Fibroblast of villous mesenchyme (primary cell): Measurements from ENCODE around the gene SLC6A4. TPM values are rescaled to one million over a fixed set of nuclear protein-coding genes. Genes with fewer than 3 reads are reported as not detected.

ENCODE experiments used
- DNase-seq: peaks from one replicate; pipeline ENCODE4 v3.0.0-alpha.2; 2010; ENCODE audit warnings: low read depth
- H3K4me3 ChIP-seq: 2 replicates; pipeline ENCODE4 v1.5.1; 2011; ENCODE audit warnings: low read depth, mild to moderate bottlenecking, low read length
- CTCF ChIP-seq: IDR thresholded peaks from 2 replicates; pipeline ENCODE4 v1.5.1; 2012; ENCODE audit warnings: low read depth, mild to moderate bottlenecking, low read length; ENCODE audit not compliant: insufficient read depth
- total RNA-seq: library from RNA; depleted of rRNA; stranded (reverse); fragments of >200 nt; gene quantifications from 2 replicates; pipeline ENCODE4 v1.2.3, GENCODE V29; 2012

The SLC6A4 gene
- total RNA-seq, 1 donor, result not detected

- no peak overlapping the region for H3K4me3 ChIP-seq
- no peak for TF ChIP-seq CTCF
- no peak for DNase-seq
Observed at GRCh38 chr17:30240177-30240576, 4.7 kb upstream of the SLC6A4 start.

- TF ChIP-seq CTCF, result no peak
- H3K4me3 ChIP-seq, result no peak overlapping the region
Observed at GRCh38 chr17:30239089-30239462, 3.6 kb upstream of the SLC6A4 start.

GRCh38 chr17:30238387-30239088 lies 3.0 kb upstream of the SLC6A4 start:
- TF ChIP-seq CTCF, result no peak
- no peak overlapping the region for H3K4me3 ChIP-seq
- DNase-seq, result no peak

More at GRCh38 chr17:30239089-30239462, 3.6 kb upstream of the SLC6A4 start:
- DNase-seq, result no peak

DNA sequence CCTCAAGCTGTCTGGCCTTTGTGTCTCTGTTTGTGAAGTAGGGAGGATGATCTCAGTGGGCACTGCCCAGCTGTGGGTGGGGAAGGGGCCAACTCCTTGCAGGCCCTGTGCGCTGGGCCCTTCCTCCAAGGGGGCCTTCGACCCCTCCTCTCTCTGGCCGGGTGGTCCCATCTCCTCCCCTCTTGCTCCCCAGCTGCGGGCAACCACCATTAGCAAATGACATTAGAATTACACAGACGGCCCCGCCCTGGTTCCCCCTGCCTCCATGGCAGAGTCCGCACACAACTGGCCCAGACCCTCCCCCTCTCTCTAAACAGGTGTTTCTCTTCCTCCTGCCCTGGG lies 2.5 kb upstream of the SLC6A4 start:
- TF ChIP-seq CTCF, result no peak
- DNase-seq, result no peak
- H3K4me3 ChIP-seq, result no peak overlapping the region

- DNase-seq, result no peak
- H3K4me3 ChIP-seq, result no peak overlapping the region
- TF ChIP-seq CTCF, result no peak
Observed at GRCh38 chr17:30237296-30238002, 2.0 kb upstream of the SLC6A4 start.

GRCh38 chr17:30236766-30237165 lies 1.3 kb upstream of the SLC6A4 start:
- H3K4me3 ChIP-seq, result no peak overlapping the region
- TF ChIP-seq CTCF, result peak; percentile 33
- peak; percentile 30 for DNase-seq
